ENCODE data around the gene FHIT. TPM values are rescaled to one million over a fixed set of nuclear protein-coding genes. Genes with fewer than 3 reads are reported as not detected.
"Not testable (repeated sequence)": the region's sequence is repeated elsewhere in the genome, so short reads cannot be mapped to it uniquely, and the experiment has no call there.

FHIT gene
- total RNA-seq, 4 donors from 2014 or later: 1.6 to 12.9 (median 7.8) TPM

DNA sequence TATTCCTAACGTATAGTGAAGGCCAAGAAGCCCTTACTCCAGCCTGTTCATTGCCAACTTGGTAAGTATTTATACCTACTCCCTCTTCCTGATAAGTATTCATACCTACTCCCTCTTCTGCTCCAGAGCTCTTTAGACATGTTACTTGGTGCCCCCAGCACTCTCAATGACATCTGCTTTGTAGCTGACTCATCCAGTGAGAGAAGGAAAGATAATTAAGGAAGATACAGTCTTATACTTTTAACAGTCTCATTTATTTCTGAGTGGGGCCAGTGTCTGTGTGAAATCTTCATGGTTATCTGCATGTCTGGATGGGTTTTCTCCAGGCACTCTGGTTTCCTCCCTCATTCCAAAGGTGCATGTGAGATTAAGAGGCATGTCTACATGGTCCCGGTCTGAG lies 698.7 kb downstream of the FHIT start:
- no peak overlapping the region for H3K4me3 ChIP-seq
- no peaks in the 10 kb centered on the region for H3K36me3 ChIP-seq
- TF ChIP-seq CTCF (IDR thresholded peaks at IDR 0.05): no peak
- no peak for TF ChIP-seq EP300 (IDR thresholded peaks at IDR 0.05)
- TF ChIP-seq POLR2A (IDR thresholded peaks at IDR 0.05): no peak
- no peak for DNase-seq (ENCODE audit: low spot score in 2 of 2)
- H3K9me3 ChIP-seq: no peaks in the 10 kb centered on the region
- H3K27ac ChIP-seq: no peak overlapping the region
- no peaks in the 10 kb centered on the region for H3K4me1 ChIP-seq
- WGBS, 2 donors: 84 to 89% methylated on average over 2 of the region's 2 CpGs
- no peaks in the 10 kb centered on the region for H3K27me3 ChIP-seq

DNA sequence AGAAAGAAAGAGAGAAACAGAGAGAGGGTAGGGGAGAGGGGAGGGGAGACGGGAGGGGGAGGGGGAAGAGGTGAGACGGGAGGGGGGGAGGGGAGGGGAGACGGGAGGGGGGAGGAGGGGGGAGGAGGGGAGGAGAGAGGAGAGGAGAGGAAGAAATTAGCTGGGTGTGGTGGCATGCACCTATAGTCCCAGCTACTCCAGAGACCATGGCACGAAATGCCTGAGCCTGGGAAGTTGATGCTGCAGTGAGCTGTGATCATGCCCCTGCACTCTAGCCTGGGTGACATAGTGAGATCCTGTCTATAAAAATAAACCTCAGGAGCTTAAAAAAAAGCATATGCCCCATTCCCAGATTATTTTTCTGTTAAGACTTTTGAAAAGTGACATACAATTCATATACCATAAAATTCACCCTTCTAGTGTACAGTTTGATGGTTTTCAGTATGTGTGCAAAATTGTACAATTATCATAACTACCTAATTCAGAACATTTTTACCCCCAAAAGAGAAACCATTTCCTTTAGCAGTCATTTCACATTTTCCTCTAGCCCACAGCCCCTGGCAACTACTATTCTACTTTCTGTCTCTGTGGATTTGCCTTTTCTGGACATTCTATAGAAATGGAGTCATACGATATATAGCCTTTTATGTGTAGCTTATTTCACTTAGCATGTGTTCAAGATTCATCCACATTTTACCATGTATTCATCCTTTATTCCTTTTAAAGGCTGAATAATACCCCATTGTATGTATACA lies 699.6 kb downstream of the FHIT start:
- 68 to 69% methylated on average over 2 of the region's 5 CpGs for WGBS, 2 donors
- H3K27ac ChIP-seq: no peak overlapping the region
- TF ChIP-seq EP300 (IDR thresholded peaks at IDR 0.05) (no peak), CTCF (IDR thresholded peaks at IDR 0.05) (no peak), POLR2A (IDR thresholded peaks at IDR 0.05) (no peak)
- H3K36me3 ChIP-seq: no peaks in the 10 kb centered on the region
- H3K9me3 ChIP-seq: no peaks in the 10 kb centered on the region
- no peak overlapping the region for H3K4me3 ChIP-seq
- DNase-seq (ENCODE audit: low spot score in 2 of 2): no peak
- no peaks in the 10 kb centered on the region for H3K27me3 ChIP-seq
- no peaks in the 10 kb centered on the region for H3K4me1 ChIP-seq

DNA sequence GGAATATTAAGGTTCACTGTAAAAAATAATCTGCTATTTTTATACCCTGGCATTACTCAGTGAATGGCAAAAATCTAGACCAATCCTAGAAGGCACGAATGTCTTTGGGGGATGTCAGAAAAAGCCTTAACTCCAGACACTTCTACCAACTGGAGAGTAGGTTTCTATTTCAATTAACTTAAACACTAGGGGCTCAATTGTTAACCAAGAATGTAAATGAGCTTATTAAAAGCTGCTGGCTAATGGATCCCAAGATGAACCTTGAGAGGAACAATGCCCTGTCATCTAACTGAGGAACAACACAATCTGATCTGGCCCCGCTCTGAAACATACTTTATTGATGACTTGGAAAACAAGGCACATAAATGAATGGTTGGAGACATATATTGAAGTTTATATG lies 701.4 kb downstream of the FHIT start:
- no peaks in the 10 kb centered on the region for H3K4me1 ChIP-seq
- H3K9me3 ChIP-seq: no peaks in the 10 kb centered on the region
- 83 to 86% methylated on average over 2 of the region's 2 CpGs for WGBS, 2 donors
- no peaks in the 10 kb centered on the region for H3K27me3 ChIP-seq
- H3K4me3 ChIP-seq: no peak overlapping the region
- TF ChIP-seq CTCF (IDR thresholded peaks at IDR 0.05): no peak
- TF ChIP-seq EP300 (IDR thresholded peaks at IDR 0.05): no peak
- no peak for TF ChIP-seq POLR2A (IDR thresholded peaks at IDR 0.05)
- H3K36me3 ChIP-seq: no peaks in the 10 kb centered on the region
- no peak for DNase-seq (ENCODE audit: low spot score in 2 of 2)
- no peak overlapping the region for H3K27ac ChIP-seq

GRCh38 chr3:60542995-60543394 lies 708.3 kb downstream of the FHIT start:
- H3K27ac ChIP-seq: no peak overlapping the region
- 47 to 55% methylated on average over 3 of the region's 3 CpGs for WGBS, 2 donors
- no peak overlapping the region for H3K4me3 ChIP-seq
- no peaks in the 10 kb centered on the region for H3K36me3 ChIP-seq
- H3K9me3 ChIP-seq: peaks cover 0 to 11% (median 2%) of the 10 kb centered on the region in 4 donors
- no peaks in the 10 kb centered on the region for H3K4me1 ChIP-seq
- no peak for DNase-seq (ENCODE audit: low spot score in 2 of 2)
- H3K27me3 ChIP-seq: no peaks in the 10 kb centered on the region
- TF ChIP-seq CTCF (IDR thresholded peaks at IDR 0.05) (no peak), POLR2A (IDR thresholded peaks at IDR 0.05) (no peak), EP300 (IDR thresholded peaks at IDR 0.05) (no peak)

DNA sequence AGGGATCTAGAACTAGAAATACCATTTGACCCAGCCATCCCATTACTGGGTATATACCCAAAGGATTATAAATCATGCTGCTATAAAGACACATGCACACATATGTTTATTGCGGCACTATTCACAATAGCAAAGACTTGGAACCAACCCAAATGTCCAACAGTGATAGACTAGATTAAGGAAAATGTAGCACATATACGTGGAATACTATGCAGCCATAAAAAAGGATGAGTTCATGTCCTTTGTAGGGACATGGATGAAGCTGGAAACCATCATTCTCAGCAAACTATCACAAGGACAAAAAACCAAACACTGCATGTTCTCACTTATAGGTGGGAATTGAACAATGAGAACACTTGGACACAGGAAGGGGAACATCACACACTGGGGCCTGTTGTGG lies 711.9 kb downstream of the FHIT start:
- not testable (repeated sequence) for H3K4me1 ChIP-seq; H3K27me3 ChIP-seq; H3K27ac ChIP-seq; DNase-seq (ENCODE audit: low spot score in 2 of 2); H3K4me3 ChIP-seq; H3K36me3 ChIP-seq
- H3K9me3 ChIP-seq: peaks cover 0 to 11% (median 2%) of the 10 kb centered on the region in 4 donors
- WGBS, 2 donors: 93 to 96% methylated on average over 2 of the region's 2 CpGs
